WI38 (cell line): ENCODE measurements around the gene STARD13.

Source experiments
- H3K4me3 ChIP-seq: 2 replicates; pipeline ENCODE4 v1.5.1; 2011; ENCODE audit warnings: low read depth, mild to moderate bottlenecking, control low read depth, low read length
- CTCF ChIP-seq: IDR thresholded peaks from 2 replicates; pipeline ENCODE4 v1.5.1; 2012; ENCODE audit warnings: low read depth, mild to moderate bottlenecking, control low read depth, low read length

STARD13 gene

GRCh38 chr13:33210090-33210489 is 75.5 kb downstream of the STARD13 start:
- no peak for TF ChIP-seq CTCF
- H3K4me3 ChIP-seq = no peak overlapping the region

DNA sequence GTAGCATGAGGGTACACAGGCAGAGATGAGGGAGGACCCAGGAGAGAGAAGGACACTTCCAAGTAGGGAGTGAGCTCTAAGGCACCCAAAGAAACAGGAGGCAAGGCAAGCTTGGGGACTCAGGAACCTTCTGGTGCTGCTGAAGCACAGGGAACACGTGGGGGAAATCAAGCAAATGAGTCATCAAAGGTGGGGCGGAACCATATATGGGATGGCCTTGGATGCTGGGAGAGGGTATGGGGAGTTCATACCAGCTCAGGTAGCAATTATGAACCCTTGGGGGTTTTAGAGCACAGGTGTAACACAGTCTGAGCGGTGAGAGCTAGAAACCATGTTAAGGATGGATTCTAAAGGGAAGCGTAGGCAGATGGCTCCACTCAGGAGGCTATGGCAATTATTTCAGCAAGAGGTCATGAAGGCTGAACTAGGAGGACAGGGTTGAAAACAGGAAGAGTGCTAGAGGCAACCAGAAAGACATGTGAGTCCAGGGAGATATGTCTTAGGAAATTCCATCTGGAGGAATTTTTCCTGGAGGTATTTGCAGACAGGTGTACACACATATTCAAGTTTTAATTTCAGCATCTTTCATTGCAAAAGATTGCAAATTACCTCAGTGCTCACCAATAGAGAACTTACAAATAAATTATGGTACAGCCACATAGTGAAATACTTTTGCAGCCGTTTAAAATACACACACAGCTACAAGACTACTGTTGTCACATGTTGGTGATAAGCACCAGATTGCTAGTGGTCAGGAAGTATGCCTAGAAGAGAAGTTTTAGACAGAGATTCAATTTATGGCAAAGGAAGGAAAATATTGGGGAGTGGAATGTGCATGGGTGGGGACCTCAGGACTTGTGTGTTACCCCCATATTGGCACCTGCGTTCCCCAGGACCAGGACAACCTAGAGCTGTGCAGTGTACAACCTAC is 77.0 kb downstream of the STARD13 start:
- no peak for TF ChIP-seq CTCF
- no peak overlapping the region for H3K4me3 ChIP-seq

- TF ChIP-seq CTCF = no peak
- no peak overlapping the region for H3K4me3 ChIP-seq
These were observed 78.0 kb downstream of the STARD13 start for GRCh38 chr13:33207615-33207961.

GRCh38 chr13:33206945-33207614 is 78.5 kb downstream of the STARD13 start:
- no peak for TF ChIP-seq CTCF
- no peak overlapping the region for H3K4me3 ChIP-seq

DNA sequence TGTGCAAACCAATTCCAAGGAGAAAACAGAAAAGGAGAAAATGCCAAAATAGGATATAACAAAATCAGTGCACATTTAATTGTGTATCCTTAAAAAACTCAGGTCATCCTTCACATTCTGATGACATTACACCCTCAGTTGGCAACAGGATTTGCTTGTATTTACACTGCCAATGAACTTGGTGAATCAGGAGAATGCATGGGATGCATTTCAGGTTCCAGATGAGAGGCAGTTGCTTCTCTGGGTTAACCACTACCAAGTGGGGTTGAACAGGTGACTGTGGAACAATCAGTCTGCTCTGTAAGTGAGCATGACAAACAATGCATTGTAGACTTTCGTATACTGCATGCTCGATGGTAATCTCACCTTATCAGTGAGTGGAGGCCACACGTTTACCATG is 79.1 kb downstream of the STARD13 start:
- no peak for TF ChIP-seq CTCF
- no peak overlapping the region for H3K4me3 ChIP-seq

DNA sequence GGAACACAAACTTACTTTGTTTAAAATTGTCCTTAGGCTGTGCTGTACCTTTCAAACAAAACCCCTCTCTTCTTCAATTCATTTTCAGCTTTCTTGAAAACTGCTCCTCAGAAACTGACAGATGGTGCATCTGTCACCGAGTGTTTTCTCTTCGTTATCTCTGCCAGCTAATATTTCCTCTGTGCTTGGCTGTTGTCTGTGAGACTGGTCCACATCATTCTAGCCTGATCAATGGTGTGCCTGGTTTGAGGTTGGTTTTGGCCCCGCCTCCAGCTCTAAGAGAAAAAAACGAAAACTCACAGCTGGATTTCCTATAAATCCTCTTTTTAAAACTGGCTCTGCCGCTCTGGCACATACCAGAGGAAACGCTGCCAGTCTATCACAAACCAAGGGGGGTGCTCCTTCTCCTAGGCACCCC is 79.7 kb downstream of the STARD13 start:
- TF ChIP-seq CTCF = no peak
- H3K4me3 ChIP-seq = no peak overlapping the region

- no peak for TF ChIP-seq CTCF
- no peak overlapping the region for H3K4me3 ChIP-seq
These were observed 80.3 kb downstream of the STARD13 start for GRCh38 chr13:33205224-33205623.
